ENCODE measurements around the gene SLAMF9. TPM values are rescaled to one million over a fixed set of nuclear protein-coding genes. Genes with fewer than 3 reads are reported as not detected.

SLAMF9 gene
- total RNA-seq, 1 experiment from 2014 or later, result 17.9 TPM

GRCh38 chr1:159955456-159955855 lies 1.4 kb upstream of the SLAMF9 start:
- in situ Hi-C loops (cut with HindIII; ENCODE audit: low pct_unique_long_range_greater_than_20kb, low sequenced_read_pairs), result no loop called here
- no peak for DNase-seq (ENCODE audit: low read depth, low spot score)

GRCh38 chr1:159952932-159953331 lies 1.1 kb downstream of the SLAMF9 start:
- in situ Hi-C loops (cut with HindIII; ENCODE audit: low pct_unique_long_range_greater_than_20kb, low sequenced_read_pairs), result no loop called here
- no peak for DNase-seq (ENCODE audit: low read depth, low spot score)

- in situ Hi-C loops (cut with HindIII; ENCODE audit: low pct_unique_long_range_greater_than_20kb, low sequenced_read_pairs), result no loop called here
Measured at GRCh38 chr1:159951551-159951950, 2.5 kb downstream of the SLAMF9 start.

GRCh38 chr1:159951016-159951415 lies 3.0 kb downstream of the SLAMF9 start:
- in situ Hi-C loops (cut with HindIII; ENCODE audit: low pct_unique_long_range_greater_than_20kb, low sequenced_read_pairs), result no loop called here
- no peak for DNase-seq (ENCODE audit: low read depth, low spot score)

More at GRCh38 chr1:159951551-159951950, 2.5 kb downstream of the SLAMF9 start:
- no peak for DNase-seq (ENCODE audit: low read depth, low spot score)

GRCh38 chr1:159949981-159950381 lies 4.1 kb downstream of the SLAMF9 start:
- in situ Hi-C loops (cut with HindIII; ENCODE audit: low pct_unique_long_range_greater_than_20kb, low sequenced_read_pairs), result no loop called here

GRCh38 chr1:159949123-159949522 lies 4.9 kb downstream of the SLAMF9 start:
- in situ Hi-C loops (cut with HindIII; ENCODE audit: low pct_unique_long_range_greater_than_20kb, low sequenced_read_pairs), result no loop called here
- DNase-seq (ENCODE audit: low read depth, low spot score), result no peak

More at GRCh38 chr1:159949981-159950381, 4.1 kb downstream of the SLAMF9 start:
- no peak for DNase-seq (ENCODE audit: low read depth, low spot score)

GRCh38 chr1:159947942-159948341 lies 6.1 kb downstream of the SLAMF9 start:
- DNase-seq (ENCODE audit: low read depth, low spot score), result no peak
- in situ Hi-C loops (cut with HindIII; ENCODE audit: low pct_unique_long_range_greater_than_20kb, low sequenced_read_pairs), result no loop called here

- in situ Hi-C loops (cut with HindIII; ENCODE audit: low pct_unique_long_range_greater_than_20kb, low sequenced_read_pairs), result no loop called here
- DNase-seq (ENCODE audit: low read depth, low spot score), result no peak
Measured at GRCh38 chr1:159946242-159947187, 7.5 kb downstream of the SLAMF9 start.

- in situ Hi-C loops (cut with HindIII; ENCODE audit: low pct_unique_long_range_greater_than_20kb, low sequenced_read_pairs), result no loop called here
- DNase-seq (ENCODE audit: low read depth, low spot score), result peak; percentile 37
Measured at GRCh38 chr1:159945483-159946241, 8.4 kb downstream of the SLAMF9 start, which contains the start of gene IGSF9. Gene IGSF9 (minus strand): TSS chr1:159945613. CDS start chr1:159943454, 2,159 bp downstream.

- in situ Hi-C loops (cut with HindIII; ENCODE audit: low pct_unique_long_range_greater_than_20kb, low sequenced_read_pairs), result no loop called here
- no peak for DNase-seq (ENCODE audit: low read depth, low spot score)
Measured at GRCh38 chr1:159944623-159945455, 9.2 kb downstream of the SLAMF9 start.

GRCh38 chr1:159943908-159944622 lies 10.0 kb downstream of the SLAMF9 start:
- no peak for DNase-seq (ENCODE audit: low read depth, low spot score)
- in situ Hi-C loops (cut with HindIII; ENCODE audit: low pct_unique_long_range_greater_than_20kb, low sequenced_read_pairs), result no loop called here

- no peak for DNase-seq (ENCODE audit: low read depth, low spot score)
- in situ Hi-C loops (cut with HindIII; ENCODE audit: low pct_unique_long_range_greater_than_20kb, low sequenced_read_pairs), result no loop called here
Measured at GRCh38 chr1:159943278-159943640, 10.8 kb downstream of the SLAMF9 start.

- no peak for DNase-seq (ENCODE audit: low read depth, low spot score)
Measured at GRCh38 chr1:159942632-159943277, 11.3 kb downstream of the SLAMF9 start.

GRCh38 chr1:159941591-159942560 lies 12.2 kb downstream of the SLAMF9 start:
- no peak for DNase-seq (ENCODE audit: low read depth, low spot score)
- in situ Hi-C loops (cut with HindIII; ENCODE audit: low pct_unique_long_range_greater_than_20kb, low sequenced_read_pairs), result no loop called here

More at GRCh38 chr1:159942632-159943277, 11.3 kb downstream of the SLAMF9 start:
- in situ Hi-C loops (cut with HindIII; ENCODE audit: low pct_unique_long_range_greater_than_20kb, low sequenced_read_pairs), result no loop called here

- no peak for DNase-seq (ENCODE audit: low read depth, low spot score)
- in situ Hi-C loops (cut with HindIII; ENCODE audit: low pct_unique_long_range_greater_than_20kb, low sequenced_read_pairs), result no loop called here
Measured at GRCh38 chr1:159941141-159941540, 12.9 kb downstream of the SLAMF9 start.
